Epithelial cell of esophagus (primary cell): ENCODE results near the gene NSG1.

Experiments used
- DNase-seq: peaks from one replicate; pipeline ENCODE4 v3.0.0; 2010; ENCODE audit warnings: low read depth
- H3K4me3 ChIP-seq: 2 replicates; pipeline ENCODE4 v1.5.1; 2011; ENCODE audit warnings: mild to moderate bottlenecking, low read length, control low read depth
- CTCF ChIP-seq: IDR thresholded peaks from 2 replicates; pipeline ENCODE4 v1.5.1; 2011; ENCODE audit warnings: low read depth, mild to moderate bottlenecking, low read length, control low read depth, inconsistent platforms; ENCODE audit not compliant: insufficient read depth; ENCODE audit errors: missing control alignments

NSG1 gene

DNA sequence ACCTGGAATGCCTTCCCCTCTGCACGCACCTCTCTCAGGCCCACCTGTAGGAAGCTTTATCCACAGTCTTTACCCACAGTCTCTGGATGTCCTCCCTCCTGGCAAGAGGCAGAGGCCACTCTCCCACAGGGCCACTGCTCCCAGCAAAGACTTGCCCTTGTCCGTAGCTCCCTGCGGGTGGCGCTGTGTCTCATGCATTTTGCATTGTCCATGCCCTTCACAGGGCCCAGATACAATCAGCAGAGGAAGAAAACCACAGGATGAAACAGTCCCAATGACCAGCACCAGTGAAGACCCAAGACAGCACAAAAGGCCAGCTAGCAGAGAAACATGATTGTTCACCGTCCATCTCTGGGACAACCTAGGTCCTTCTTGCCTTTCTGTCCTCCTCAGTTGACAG is 2.1 kb upstream of the NSG1 start:
- TF ChIP-seq CTCF = peak; percentile 67
- peak; percentile 79 for DNase-seq
- H3K4me3 ChIP-seq = no peak overlapping the region

GRCh38 chr4:4385729-4386295 is 1.1 kb upstream of the NSG1 start:
- DNase-seq = no peak
- no peak for TF ChIP-seq CTCF
- H3K4me3 ChIP-seq = peak overlapping the region; percentile 45

DNA sequence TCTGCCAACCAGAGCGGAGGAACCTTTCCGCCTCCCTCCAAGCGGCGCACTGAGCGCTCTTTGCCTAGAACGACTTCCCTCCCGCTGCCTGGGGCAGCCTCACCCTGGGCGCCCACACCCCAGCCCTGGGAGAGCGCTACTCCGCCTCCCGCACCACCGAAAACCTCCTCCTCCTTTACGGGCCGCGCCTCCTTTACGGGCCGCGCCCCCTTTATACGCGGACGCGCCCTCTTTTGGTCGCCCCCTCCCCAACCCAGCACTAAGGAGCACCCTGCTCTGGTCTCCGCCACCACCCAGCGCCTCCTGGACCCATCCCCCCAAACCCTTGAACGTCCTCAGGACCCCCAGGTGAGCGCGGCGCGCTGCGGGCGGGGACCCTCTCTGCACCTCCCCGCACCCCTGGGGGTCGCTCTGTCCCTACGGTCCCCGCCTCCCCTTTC is 586 bp upstream of the NSG1 start:
- peak; percentile 49 for DNase-seq

GRCh38 chr4:4387531-4388310 is 819 bp downstream of the NSG1 start:
- H3K4me3 ChIP-seq = peak overlapping the region; percentile 45
- DNase-seq = peak; percentile 16
- TF ChIP-seq CTCF = no peak

More for the DNA sequence above, 586 bp upstream of the NSG1 start:
- TF ChIP-seq CTCF = no peak
- peak overlapping the region; percentile 45 for H3K4me3 ChIP-seq

DNA sequence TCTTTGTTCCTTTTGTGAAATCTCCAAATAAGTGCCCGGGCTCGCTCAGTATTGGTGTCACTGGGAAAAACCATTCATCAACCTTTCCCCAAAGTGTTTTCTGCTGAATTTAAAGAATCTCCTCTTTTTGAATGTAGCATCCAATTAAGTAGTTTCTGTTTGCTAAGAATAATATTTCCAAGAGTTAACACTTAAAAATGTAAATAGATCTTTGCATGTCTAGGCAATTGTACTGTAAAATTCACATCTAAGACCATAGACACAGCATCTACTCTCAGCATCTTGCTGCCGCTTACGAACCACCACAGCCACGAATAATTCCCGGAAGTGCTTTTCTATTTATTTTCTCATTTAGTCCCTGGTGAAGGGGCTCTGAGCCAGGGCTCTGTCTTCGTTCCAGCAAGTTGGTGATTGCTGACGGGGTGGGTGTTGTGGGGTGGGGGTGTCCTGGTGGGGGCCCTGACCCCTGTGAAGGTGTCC is 1.4 kb downstream of the NSG1 start:
- TF ChIP-seq CTCF = no peak
- H3K4me3 ChIP-seq = peak overlapping the region; percentile 45
- no peak for DNase-seq

DNA sequence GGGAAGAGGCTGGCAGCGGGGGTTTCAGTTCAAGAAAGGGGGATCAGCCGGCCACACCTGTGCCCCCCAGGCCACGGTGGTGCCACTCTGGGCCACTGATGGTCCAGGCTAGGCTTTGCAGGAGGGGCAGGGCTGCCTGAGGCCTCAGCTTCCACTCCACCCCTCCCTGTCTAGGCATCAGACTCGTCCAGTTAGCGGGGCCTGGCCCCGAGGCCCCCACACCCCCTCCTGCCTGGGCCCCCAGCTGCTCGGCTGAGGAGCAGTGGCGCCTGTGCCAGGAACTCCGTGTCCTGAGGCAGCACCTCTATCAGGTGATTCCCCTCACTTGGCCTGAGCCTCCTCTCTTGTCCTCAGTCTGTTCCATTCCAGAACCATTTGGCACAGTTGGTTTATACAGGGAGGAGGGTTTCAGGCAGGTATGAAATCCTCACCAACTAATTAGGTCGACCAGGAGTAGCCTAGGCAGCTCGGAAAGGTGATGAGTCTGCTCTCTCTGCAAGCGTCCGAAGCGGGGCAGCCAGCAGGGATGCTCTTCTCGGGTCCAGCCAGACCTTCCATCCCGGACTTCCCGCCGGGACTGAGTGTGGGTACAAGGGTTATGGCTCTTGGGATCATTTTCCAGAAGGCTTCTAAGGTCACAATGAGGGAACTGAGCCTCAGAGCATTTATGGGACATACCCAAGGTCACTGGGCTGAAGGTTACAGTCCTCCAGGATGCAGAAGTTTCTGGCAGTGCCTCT is 2.1 kb downstream of the NSG1 start:
- no peak overlapping the region for H3K4me3 ChIP-seq
- TF ChIP-seq CTCF = no peak
- no peak for DNase-seq
